PFSK-1 (cell line): ENCODE data around the gene ADCY2.

Experiments used
- FOXP2 ChIP-seq: optimal IDR thresholded peaks from 2 replicates; pipeline ENCODE3; 2011; ENCODE audit warnings: borderline replicate concordance, control low read depth, inconsistent platforms; ENCODE audit not compliant: insufficient read depth; ENCODE audit errors: extremely low read length, extremely low read depth
- POLR2AphosphoS5 ChIP-seq: IDR thresholded peaks from 2 replicates; pipeline ENCODE4 v1.6.1; 2012; ENCODE audit warnings: low read depth, mild to moderate bottlenecking, control low read depth, low read length, moderate library complexity
- SIN3A ChIP-seq: IDR thresholded peaks from 2 replicates; pipeline ENCODE4 v1.6.1; 2012; ENCODE audit warnings: mild to moderate bottlenecking, low read length, moderate library complexity, borderline replicate concordance; ENCODE audit not compliant: insufficient read depth
- TAF1 ChIP-seq: IDR thresholded peaks from 2 replicates; pipeline ENCODE4 v1.6.1; 2012; ENCODE audit warnings: low read length, control low read depth, borderline replicate concordance; ENCODE audit not compliant: insufficient read depth
- TF ChIP-seq, protein P1 (sequence below), 2 experiments: IDR thresholded peaks; 2 replicates each; pipeline versions ENCODE4 v1.6.1 to v1.8.0; 2011 to 2012; ENCODE audit warnings: low read depth in 2 of 2, low read length in 2 of 2, control low read depth in 1 of 2, inconsistent platforms in 1 of 2, mild to moderate bottlenecking in 1 of 2, moderate library complexity in 1 of 2; ENCODE audit not compliant: insufficient read depth in 1 of 2

Gene ADCY2

DNA sequence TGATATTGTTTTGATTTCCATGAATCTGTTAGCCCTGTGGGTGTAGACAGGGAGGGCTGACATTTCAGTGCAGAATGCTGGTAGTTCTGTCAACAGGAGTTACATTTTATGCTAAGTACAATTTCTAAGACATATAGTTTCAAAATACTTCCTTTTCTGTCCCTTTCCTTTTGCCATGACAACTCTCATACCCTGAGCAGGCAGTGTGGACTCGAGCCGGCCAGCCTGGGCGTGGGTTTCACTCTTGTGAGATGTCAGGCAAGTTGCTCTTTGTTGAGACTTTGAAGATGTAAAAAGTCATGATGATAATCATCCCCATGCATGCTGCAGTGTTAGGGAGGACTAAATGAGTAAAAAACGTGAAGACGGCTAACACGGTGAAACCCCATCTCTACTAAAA lies 257.1 kb downstream of the ADCY2 start:
- TF ChIP-seq SIN3A = no peak
- no peak for TF ChIP-seq FOXP2
- TF ChIP-seq TAF1 = no peak
- no peak for TF ChIP-seq POLR2AphosphoS5

DNA sequence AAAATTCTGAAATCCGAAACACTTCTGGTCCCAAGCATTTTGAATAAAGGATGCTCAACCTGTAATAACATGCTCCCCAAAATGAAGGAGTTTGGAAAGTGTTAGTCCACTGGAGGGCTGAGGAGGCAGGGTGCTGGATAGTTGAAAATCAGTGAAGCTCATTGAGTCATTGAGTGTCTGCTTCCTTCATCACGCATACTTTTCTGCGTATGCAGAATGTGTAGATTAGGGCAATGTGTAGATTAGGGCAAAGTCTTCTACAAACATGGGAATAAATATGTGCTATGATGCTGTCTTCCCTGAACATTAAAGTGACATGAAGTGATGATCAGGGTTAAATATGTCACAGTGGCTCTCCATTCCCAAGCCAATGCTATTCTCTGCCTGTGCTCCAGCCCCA lies 261.2 kb downstream of the ADCY2 start:
- TF ChIP-seq SIN3A = no peak
- no peak for TF ChIP-seq TAF1
- TF ChIP-seq, protein P1, sequence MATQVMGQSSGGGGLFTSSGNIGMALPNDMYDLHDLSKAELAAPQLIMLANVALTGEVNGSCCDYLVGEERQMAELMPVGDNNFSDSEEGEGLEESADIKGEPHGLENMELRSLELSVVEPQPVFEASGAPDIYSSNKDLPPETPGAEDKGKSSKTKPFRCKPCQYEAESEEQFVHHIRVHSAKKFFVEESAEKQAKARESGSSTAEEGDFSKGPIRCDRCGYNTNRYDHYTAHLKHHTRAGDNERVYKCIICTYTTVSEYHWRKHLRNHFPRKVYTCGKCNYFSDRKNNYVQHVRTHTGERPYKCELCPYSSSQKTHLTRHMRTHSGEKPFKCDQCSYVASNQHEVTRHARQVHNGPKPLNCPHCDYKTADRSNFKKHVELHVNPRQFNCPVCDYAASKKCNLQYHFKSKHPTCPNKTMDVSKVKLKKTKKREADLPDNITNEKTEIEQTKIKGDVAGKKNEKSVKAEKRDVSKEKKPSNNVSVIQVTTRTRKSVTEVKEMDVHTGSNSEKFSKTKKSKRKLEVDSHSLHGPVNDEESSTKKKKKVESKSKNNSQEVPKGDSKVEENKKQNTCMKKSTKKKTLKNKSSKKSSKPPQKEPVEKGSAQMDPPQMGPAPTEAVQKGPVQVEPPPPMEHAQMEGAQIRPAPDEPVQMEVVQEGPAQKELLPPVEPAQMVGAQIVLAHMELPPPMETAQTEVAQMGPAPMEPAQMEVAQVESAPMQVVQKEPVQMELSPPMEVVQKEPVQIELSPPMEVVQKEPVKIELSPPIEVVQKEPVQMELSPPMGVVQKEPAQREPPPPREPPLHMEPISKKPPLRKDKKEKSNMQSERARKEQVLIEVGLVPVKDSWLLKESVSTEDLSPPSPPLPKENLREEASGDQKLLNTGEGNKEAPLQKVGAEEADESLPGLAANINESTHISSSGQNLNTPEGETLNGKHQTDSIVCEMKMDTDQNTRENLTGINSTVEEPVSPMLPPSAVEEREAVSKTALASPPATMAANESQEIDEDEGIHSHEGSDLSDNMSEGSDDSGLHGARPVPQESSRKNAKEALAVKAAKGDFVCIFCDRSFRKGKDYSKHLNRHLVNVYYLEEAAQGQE (IDR thresholded peaks at IDR 0.05; ENCODE audit: insufficient read depth in 1 of 2, low read depth in 2 of 2, low read length in 2 of 2) = no peak
- TF ChIP-seq POLR2AphosphoS5 = no peak
- no peak for TF ChIP-seq FOXP2

DNA sequence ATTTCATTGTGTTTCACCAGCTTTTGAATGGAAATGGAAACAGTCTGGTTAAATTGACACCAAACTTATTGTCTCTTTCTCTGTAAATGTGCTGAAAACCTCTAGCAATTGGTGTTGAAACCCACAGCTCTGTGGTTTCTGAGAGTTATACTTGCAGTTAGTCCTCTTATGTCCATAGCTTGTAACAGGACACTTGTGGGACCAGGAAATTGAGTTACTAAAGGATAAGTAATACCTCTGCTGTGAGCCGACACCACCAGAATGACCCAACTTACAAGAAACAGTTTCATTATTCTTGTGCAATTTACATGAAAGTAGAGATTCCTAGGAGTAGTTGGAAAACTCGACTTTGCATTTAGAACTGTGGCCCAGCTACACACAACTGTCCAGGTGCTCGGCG lies 263.5 kb downstream of the ADCY2 start:
- TF ChIP-seq, protein P1 (IDR thresholded peaks at IDR 0.05; ENCODE audit: insufficient read depth in 1 of 2, low read depth in 2 of 2, low read length in 2 of 2) = no peak
- TF ChIP-seq TAF1 (no peak), SIN3A (no peak), FOXP2 (no peak), POLR2AphosphoS5 (no peak)

DNA sequence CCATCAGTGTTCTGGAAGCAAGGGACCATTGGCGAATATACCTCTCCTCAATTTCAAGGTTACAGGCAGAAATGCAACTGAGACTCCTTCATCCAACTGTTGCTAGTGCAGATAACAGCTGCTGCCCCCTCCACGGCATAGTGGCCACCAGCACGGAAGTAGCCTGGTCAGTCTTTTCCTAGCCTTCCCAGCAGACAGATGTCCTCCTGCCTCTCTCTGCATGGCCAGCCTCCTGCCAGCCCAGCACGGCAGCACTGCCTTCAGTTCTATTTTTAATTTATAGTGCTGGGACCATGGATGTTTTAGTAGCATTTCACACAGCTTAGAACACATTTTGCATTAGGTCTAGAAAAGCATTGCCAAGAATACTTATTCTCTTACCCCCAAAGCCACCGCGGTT lies 266.4 kb downstream of the ADCY2 start:
- no peak for TF ChIP-seq SIN3A
- TF ChIP-seq, protein P1 (IDR thresholded peaks at IDR 0.05; ENCODE audit: insufficient read depth in 1 of 2, low read depth in 2 of 2, low read length in 2 of 2) = no peak
- TF ChIP-seq TAF1 = no peak
- TF ChIP-seq POLR2AphosphoS5 = no peak
- TF ChIP-seq FOXP2 = no peak

DNA sequence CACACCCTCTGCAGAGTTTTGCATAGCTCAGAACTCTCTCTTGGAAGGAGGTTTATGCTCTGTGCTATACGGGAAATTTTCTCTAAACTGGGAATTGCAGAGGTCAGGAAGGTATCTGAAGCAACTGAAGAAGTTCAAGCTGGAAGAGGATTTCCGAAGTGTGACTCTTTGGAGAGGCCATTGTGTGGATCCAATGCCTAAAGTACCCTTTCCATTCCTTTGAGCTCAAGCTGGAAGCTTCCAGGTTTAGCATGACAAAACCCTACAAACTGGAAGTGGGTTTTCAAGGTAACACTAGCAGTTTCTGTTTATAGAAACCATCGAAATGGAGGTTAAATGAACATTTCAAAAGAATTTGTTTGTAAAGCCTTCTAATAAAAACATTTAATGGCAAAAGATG lies 267.9 kb downstream of the ADCY2 start:
- TF ChIP-seq, protein P1 (IDR thresholded peaks at IDR 0.05; ENCODE audit: insufficient read depth in 1 of 2, low read depth in 2 of 2, low read length in 2 of 2) = no peak
- TF ChIP-seq FOXP2 = no peak
- TF ChIP-seq SIN3A = no peak
- TF ChIP-seq TAF1 = no peak
- TF ChIP-seq POLR2AphosphoS5 = no peak
